ENCODE data around the gene CRYGD. TPM values are rescaled to one million over a fixed set of nuclear protein-coding genes. Genes with fewer than 3 reads are reported as not detected.
"Not testable (repeated sequence)": the region's sequence is repeated elsewhere in the genome, so short reads cannot be mapped to it uniquely, and the experiment has no call there.

The CRYGD gene
- total and polyA plus RNA-seq, 5 donors: 2.6 TPM; not detected in 4

- WGBS: 57% methylated on average over 6 of the region's 6 CpGs
- intact Hi-C loops (cut with DNase I): no loop called here
- ATAC-seq (no peak), DNase-seq (no peak)
- Histone ChIP-seq H3K27me3 (ENCODE audit: control insufficient read depth, insufficient read depth) (no peaks in the 10 kb centered on the region), H3K4me3 (ENCODE audit: low read length) (no peak within 1 kb of the TSS), H3K27ac (ENCODE audit: low read length) (no peak within 1 kb of the TSS), H3K4me1 (ENCODE audit: control insufficient read depth, insufficient read depth, low read length) (peaks cover 5% of the 10 kb centered on the region), H3K9me3 (ENCODE audit: control insufficient read depth, low read length) (no peaks in the 10 kb centered on the region)
Observed at GRCh38 chr2:208146006-208146405, 21.7 kb upstream of the CRYGD start, which contains the start of gene CRYGB. CRYGB (minus strand) TSS chr2:208146158; CDS start chr2:208146120, 38 bp downstream.

GRCh38 chr2:208142925-208143799, 18.8 kb upstream of the CRYGD start:
- WGBS: 58% methylated on average over 12 of the region's 14 CpGs
- no peak overlapping the region for H3K27ac ChIP-seq (ENCODE audit: low read length)
- no peak overlapping the region for H3K4me3 ChIP-seq (ENCODE audit: low read length)
- intact Hi-C loops (cut with DNase I): no loop called here
- peaks cover 5% of the 10 kb centered on the region for H3K4me1 ChIP-seq (ENCODE audit: control insufficient read depth, insufficient read depth, low read length)
- no peaks in the 10 kb centered on the region for H3K27me3 ChIP-seq (ENCODE audit: control insufficient read depth, insufficient read depth)
- no peak for ATAC-seq
- no peak for DNase-seq
- no peaks in the 10 kb centered on the region for H3K9me3 ChIP-seq (ENCODE audit: control insufficient read depth, low read length)

DNA sequence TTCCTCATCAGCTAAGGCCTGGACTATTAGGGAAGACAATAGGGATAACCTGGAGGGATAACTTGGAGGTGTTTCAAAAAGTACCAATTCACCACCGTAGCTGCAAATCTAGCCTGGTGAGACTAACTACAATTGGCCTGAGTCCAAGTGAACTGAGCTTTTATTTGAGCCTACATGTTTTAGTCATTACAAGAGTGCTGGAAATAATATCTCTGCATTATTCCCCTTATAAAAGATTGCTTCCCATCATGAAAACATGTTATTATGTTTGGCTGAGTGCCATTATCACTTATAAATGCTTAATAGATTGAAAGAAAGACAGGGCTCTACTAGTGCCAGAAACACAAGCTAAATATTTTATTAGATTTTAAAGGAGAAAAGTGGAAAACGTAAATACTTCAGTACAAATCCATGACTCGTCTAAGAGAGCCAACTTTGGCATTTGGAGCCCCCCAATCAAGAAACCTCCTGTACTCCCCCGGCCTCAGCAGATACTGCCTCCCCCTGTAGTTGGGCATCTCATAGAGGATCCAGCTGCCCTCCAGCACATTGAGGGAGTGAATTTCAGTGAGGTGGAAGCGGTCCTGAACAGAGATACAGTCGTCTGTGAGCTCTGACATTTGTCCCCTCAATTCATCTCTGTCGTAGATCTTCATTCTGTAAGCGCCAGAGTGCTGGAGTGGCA, 18.1 kb upstream of the CRYGD start:
- ATAC-seq: no peak
- Histone ChIP-seq H3K4me3 (ENCODE audit: low read length) (no peak overlapping the region), H3K4me1 (ENCODE audit: control insufficient read depth, insufficient read depth, low read length) (peaks cover 2% of the 10 kb centered on the region), H3K9me3 (ENCODE audit: control insufficient read depth, low read length) (no peaks in the 10 kb centered on the region), H3K27me3 (ENCODE audit: control insufficient read depth, insufficient read depth) (no peaks in the 10 kb centered on the region), H3K27ac (ENCODE audit: low read length) (no peak overlapping the region)
- WGBS: 41% methylated on average over 8 of the region's 8 CpGs
- intact Hi-C loops (cut with DNase I): no loop called here
- no peak for DNase-seq

DNA sequence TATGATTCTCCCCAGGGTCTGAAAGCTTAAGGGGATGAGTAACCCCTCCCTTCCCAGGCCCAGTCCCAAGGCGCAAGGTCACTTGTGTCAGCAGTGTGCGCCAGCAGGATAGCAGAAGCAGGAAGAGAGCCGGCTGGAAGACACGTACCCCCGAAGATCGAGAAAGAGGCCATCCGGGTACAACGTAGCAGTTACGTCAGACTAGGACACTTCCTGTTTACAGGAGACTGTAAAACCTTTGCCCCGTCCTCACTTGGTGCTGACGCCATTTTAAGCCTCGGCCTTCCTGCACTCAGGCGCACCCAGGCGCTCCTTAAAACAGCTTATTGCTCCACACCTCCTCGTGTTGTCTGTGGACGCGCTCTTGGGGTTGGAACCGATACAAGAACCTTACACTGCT, 15.1 kb upstream of the CRYGD start:
- Histone ChIP-seq H3K4me3 (ENCODE audit: low read length) (no peak overlapping the region), H3K27me3 (ENCODE audit: control insufficient read depth, insufficient read depth) (no peaks in the 10 kb centered on the region), H3K27ac (ENCODE audit: low read length) (no peak overlapping the region), H3K4me1 (ENCODE audit: control insufficient read depth, insufficient read depth, low read length) (no peaks in the 10 kb centered on the region), H3K9me3 (ENCODE audit: control insufficient read depth, low read length) (no peaks in the 10 kb centered on the region)
- WGBS: 88% methylated on average over 18 of the region's 18 CpGs
- intact Hi-C loops (cut with DNase I): no loop called here
- ATAC-seq: no peak
- no peak for DNase-seq

GRCh38 chr2:208138334-208138733, 14.0 kb upstream of the CRYGD start:
- H3K27ac ChIP-seq (ENCODE audit: low read length); H3K27me3 ChIP-seq (ENCODE audit: control insufficient read depth, insufficient read depth); ATAC-seq; H3K9me3 ChIP-seq (ENCODE audit: control insufficient read depth, low read length); DNase-seq; H3K4me3 ChIP-seq (ENCODE audit: low read length); intact Hi-C loops (cut with DNase I); H3K4me1 ChIP-seq (ENCODE audit: control insufficient read depth, insufficient read depth, low read length): not testable (repeated sequence)
- WGBS: 94% methylated on average over 7 of the region's 7 CpGs

DNA sequence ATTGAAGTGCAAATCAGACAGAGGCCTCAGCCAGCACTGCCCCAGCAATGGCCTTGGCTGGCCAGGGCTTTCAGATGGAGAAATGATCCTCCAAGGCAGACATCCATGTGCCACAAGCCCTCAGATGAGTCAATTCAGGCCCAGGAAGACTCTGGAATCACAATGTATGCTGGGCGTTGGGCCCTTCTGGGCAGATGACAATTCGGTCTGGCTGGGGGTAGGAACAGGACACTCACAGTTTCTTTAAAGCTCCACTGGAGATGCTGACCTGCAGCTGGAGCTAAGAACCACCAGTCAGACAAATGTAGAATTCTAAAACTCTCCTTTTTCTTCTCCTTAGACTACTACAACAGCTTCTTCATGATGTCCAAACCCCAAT, 12.4 kb upstream of the CRYGD start:
- H3K4me1 ChIP-seq (ENCODE audit: control insufficient read depth, insufficient read depth, low read length): no peaks in the 10 kb centered on the region
- 87% methylated on average over 2 of the region's 2 CpGs for WGBS
- intact Hi-C loops (cut with DNase I): no loop called here
- DNase-seq (no peak), ATAC-seq (no peak)
- H3K4me3 ChIP-seq (ENCODE audit: low read length): no peak overlapping the region
- no peak overlapping the region for H3K27ac ChIP-seq (ENCODE audit: low read length)
- H3K9me3 ChIP-seq (ENCODE audit: control insufficient read depth, low read length): no peaks in the 10 kb centered on the region
- H3K27me3 ChIP-seq (ENCODE audit: control insufficient read depth, insufficient read depth): no peaks in the 10 kb centered on the region

DNA sequence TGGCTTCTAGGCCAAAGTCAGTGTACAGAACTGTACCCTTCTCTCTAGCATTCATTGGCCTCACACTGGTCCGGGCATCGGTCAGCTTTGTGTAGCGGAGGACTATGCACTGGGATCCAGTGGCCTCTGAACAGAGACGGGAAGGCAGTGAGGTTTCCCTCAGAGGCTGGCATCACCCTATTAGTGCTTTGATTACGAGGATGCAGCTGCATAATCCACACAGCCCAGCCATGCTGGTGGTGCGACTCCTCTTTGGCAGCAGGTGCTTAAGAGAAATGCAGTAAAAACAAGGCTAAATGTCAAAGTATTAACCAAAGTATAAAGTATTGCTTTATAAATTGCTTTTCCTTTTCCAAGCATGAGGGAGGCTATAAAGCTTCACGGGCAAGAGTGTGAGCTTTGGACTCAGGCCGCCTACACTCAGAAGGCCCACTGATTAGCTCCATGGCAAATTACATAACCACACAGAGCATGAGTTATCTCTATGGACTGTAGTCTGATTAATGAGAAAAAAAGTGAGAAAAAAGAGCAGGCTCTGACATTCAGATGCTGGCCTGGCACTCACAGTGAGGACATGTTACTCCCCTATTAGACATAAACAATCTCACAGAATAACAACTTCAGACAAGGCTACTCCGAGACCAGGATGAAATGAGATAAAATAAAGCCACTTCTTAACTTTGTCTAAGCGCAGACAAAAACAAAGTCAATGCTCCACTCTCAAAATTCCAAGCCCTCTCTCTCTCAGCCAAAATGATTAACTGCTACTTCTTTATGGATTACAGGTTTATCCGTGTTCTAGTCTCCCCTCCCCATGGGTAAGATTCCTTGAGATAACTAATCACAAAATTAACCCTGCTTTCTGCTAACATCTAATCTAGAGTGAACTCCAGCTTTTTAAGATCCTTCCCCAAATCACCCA, 11.7 kb upstream of the CRYGD start:
- no peaks in the 10 kb centered on the region for H3K27me3 ChIP-seq (ENCODE audit: control insufficient read depth, insufficient read depth)
- WGBS: 67% methylated on average over 11 of the region's 11 CpGs
- H3K9me3 ChIP-seq (ENCODE audit: control insufficient read depth, low read length): no peaks in the 10 kb centered on the region
- intact Hi-C loops (cut with DNase I): no loop called here
- no peak overlapping the region for H3K27ac ChIP-seq (ENCODE audit: low read length)
- no peak overlapping the region for H3K4me3 ChIP-seq (ENCODE audit: low read length)
- peak; percentile 74 to 90 for ATAC-seq
- H3K4me1 ChIP-seq (ENCODE audit: control insufficient read depth, insufficient read depth, low read length): no peaks in the 10 kb centered on the region
- peak in 1 of 3 donors; percentile 66 for DNase-seq

DNA sequence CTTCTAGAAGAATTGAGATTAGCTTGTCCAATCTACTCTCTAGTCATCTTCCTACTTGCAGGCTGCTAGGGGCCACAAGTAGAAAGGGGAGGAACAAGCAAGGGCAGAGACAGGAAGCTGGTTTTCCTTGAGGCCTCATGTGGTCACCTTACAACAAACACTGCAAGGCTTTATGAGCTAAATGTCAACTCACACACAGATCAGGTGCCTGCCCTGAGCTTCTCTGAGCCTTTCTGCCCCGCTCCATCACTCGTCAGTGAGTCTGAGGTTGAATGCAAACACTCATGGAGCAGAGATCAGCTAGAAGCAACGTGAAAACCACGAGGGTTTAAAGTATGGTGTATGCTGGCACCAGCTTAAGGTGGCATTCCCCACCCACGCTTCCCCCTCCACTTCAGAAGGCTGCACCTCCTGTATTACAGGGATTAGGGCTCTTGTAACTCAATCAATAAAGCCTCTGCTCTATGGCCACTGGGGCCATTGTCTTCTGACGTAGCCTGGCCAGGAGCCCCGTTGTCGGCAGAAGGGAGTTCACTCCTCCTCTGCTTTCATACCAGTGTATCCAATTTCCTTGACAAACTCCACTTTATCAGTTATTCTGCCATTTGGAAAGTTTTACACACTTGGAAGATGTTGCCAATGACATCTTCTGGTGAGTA, 10.7 kb upstream of the CRYGD start:
- no peaks in the 10 kb centered on the region for H3K4me1 ChIP-seq (ENCODE audit: control insufficient read depth, insufficient read depth, low read length)
- no peaks in the 10 kb centered on the region for H3K9me3 ChIP-seq (ENCODE audit: control insufficient read depth, low read length)
- no peaks in the 10 kb centered on the region for H3K27me3 ChIP-seq (ENCODE audit: control insufficient read depth, insufficient read depth)
- DNase-seq (no peak), ATAC-seq (no peak)
- H3K27ac ChIP-seq (ENCODE audit: low read length): no peak overlapping the region
- WGBS: 52% methylated on average over 8 of the region's 8 CpGs
- no peak overlapping the region for H3K4me3 ChIP-seq (ENCODE audit: low read length)
- intact Hi-C loops (cut with DNase I): no loop called here

- ATAC-seq: no peak
- DNase-seq: no peak
- no peaks in the 10 kb centered on the region for H3K27me3 ChIP-seq (ENCODE audit: control insufficient read depth, insufficient read depth)
- no peak overlapping the region for H3K4me3 ChIP-seq (ENCODE audit: low read length)
- H3K27ac ChIP-seq (ENCODE audit: low read length): no peak overlapping the region
- no peaks in the 10 kb centered on the region for H3K9me3 ChIP-seq (ENCODE audit: control insufficient read depth, low read length)
- intact Hi-C loops (cut with DNase I): no loop called here
- WGBS: 46% methylated on average over 6 of the region's 6 CpGs
- no peaks in the 10 kb centered on the region for H3K4me1 ChIP-seq (ENCODE audit: control insufficient read depth, insufficient read depth, low read length)
Observed at GRCh38 chr2:208130712-208131110, 6.4 kb upstream of the CRYGD start.

All from right cardiac atrium (tissue), 5 donors.